ENCODE results near the gene HSPB6.

GRCh38 chr19:35715981-35716800 is 40.6 kb downstream of the HSPB6 start:
- no peak for TF ChIP-seq CTCF (IDR thresholded peaks at IDR 0.05)
- TF ChIP-seq POLR2AphosphoS5 (IDR thresholded peaks at IDR 0.05), result no peak

All from transverse colon (tissue), 4 donors.